ENCODE measurements around the gene MAML2.

The MAML2 gene

GRCh38 chr11:96086111-96086510 is 256.9 kb downstream of the MAML2 start:
- Histone ChIP-seq H3K4me3 (ENCODE audit: insufficient read depth in 1 of 2, low read depth in 1 of 2, low read length in 2 of 2) (no peak overlapping the region), H3K18ac (ENCODE audit: low read depth in 1 of 2, low read length in 2 of 2) (no peak overlapping the region), H3K4ac (ENCODE audit: low read depth in 1 of 2, low read length in 2 of 2) (no peak overlapping the region), H4K91ac (ENCODE audit: low read length) (no peak overlapping the region), H2BK120ac (ENCODE audit: low read depth, low read length) (no peak overlapping the region), H3K4me2 (ENCODE audit: low read length, poor library complexity, severe bottlenecking) (no peak overlapping the region), H2BK5ac (ENCODE audit: low read depth, low read length, poor library complexity, severe bottlenecking) (no peak overlapping the region), H3K36me3 (ENCODE audit: control insufficient read depth in 1 of 2, insufficient read depth in 2 of 2, low read depth in 1 of 2, low read length in 2 of 2) (peaks cover 0 to 24% of the 10 kb centered on the region in 2 experiments), H3K9ac (ENCODE audit: low read length) (no peak overlapping the region), H2AFZ (ENCODE audit: low read depth, low read length) (no peak overlapping the region), H3K14ac (ENCODE audit: low read length in 2 of 2) (no peak overlapping the region), H3K4me1 (ENCODE audit: control insufficient read depth, insufficient read depth, low read depth, low read length) (peaks cover 5% of the 10 kb centered on the region), H3K23ac (ENCODE audit: low read length in 2 of 2) (no peak overlapping the region), H3K27ac (ENCODE audit: low read length, poor library complexity, severe bottlenecking) (no peak overlapping the region), H2BK12ac (ENCODE audit: low read length in 2 of 2) (no peak overlapping the region), H3K79me1 (replicated peaks; ENCODE audit: low read length, poor library complexity, severe bottlenecking) (peaks cover 29% of the 10 kb centered on the region), H3K27me3 (ENCODE audit: control insufficient read depth in 1 of 2, insufficient read depth in 1 of 2, low read length in 2 of 2) (no peaks in the 10 kb centered on the region), H2AK5ac (ENCODE audit: low read length, severe bottlenecking) (no peak overlapping the region), H4K8ac (ENCODE audit: low read length) (no peak overlapping the region), H2BK15ac (ENCODE audit: low read depth, poor library complexity, severe bottlenecking) (no peak overlapping the region), H3K9me3 (ENCODE audit: control insufficient read depth, low read length) (no peaks in the 10 kb centered on the region)
- no CpG with 5 or more reads among the region's 1 CpG for WGBS
- no peak for DNase-seq

GRCh38 chr11:96085319-96085930 is 257.6 kb downstream of the MAML2 start:
- H3K4me3 ChIP-seq (ENCODE audit: insufficient read depth in 1 of 2, low read depth in 1 of 2, low read length in 2 of 2), result no peak overlapping the region
- no peak overlapping the region for H3K14ac ChIP-seq (ENCODE audit: low read length in 2 of 2)
- no peak overlapping the region for H2AFZ ChIP-seq (ENCODE audit: low read depth, low read length)
- no peaks in the 10 kb centered on the region for H3K27me3 ChIP-seq (ENCODE audit: control insufficient read depth in 1 of 2, insufficient read depth in 1 of 2, low read length in 2 of 2)
- 100% methylated on average over 1 of the region's 1 CpG for WGBS
- H3K27ac ChIP-seq (ENCODE audit: low read length, poor library complexity, severe bottlenecking), result no peak overlapping the region
- no peak overlapping the region for H3K18ac ChIP-seq (ENCODE audit: low read depth in 1 of 2, low read length in 2 of 2)
- H3K9me3 ChIP-seq (ENCODE audit: control insufficient read depth, low read length), result no peaks in the 10 kb centered on the region
- H3K9ac ChIP-seq (ENCODE audit: low read length), result no peak overlapping the region
- no peak overlapping the region for H3K4me2 ChIP-seq (ENCODE audit: low read length, poor library complexity, severe bottlenecking)
- H3K79me1 ChIP-seq (replicated peaks; ENCODE audit: low read length, poor library complexity, severe bottlenecking), result peaks cover 29% of the 10 kb centered on the region
- H2BK5ac ChIP-seq (ENCODE audit: low read depth, low read length, poor library complexity, severe bottlenecking), result no peak overlapping the region
- peaks cover 5% of the 10 kb centered on the region for H3K4me1 ChIP-seq (ENCODE audit: control insufficient read depth, insufficient read depth, low read depth, low read length)
- H3K23ac ChIP-seq (ENCODE audit: low read length in 2 of 2), result no peak overlapping the region
- H2BK15ac ChIP-seq (ENCODE audit: low read depth, poor library complexity, severe bottlenecking), result no peak overlapping the region
- peaks cover 0 to 24% of the 10 kb centered on the region in 2 experiments for H3K36me3 ChIP-seq (ENCODE audit: control insufficient read depth in 1 of 2, insufficient read depth in 2 of 2, low read depth in 1 of 2, low read length in 2 of 2)
- H4K91ac ChIP-seq (ENCODE audit: low read length), result no peak overlapping the region
- H2BK12ac ChIP-seq (ENCODE audit: low read length in 2 of 2), result no peak overlapping the region
- H2AK5ac ChIP-seq (ENCODE audit: low read length, severe bottlenecking), result no peak overlapping the region
- DNase-seq, result no peak
- no peak overlapping the region for H4K8ac ChIP-seq (ENCODE audit: low read length)
- H2BK120ac ChIP-seq (ENCODE audit: low read depth, low read length), result no peak overlapping the region
- H3K4ac ChIP-seq (ENCODE audit: low read depth in 1 of 2, low read length in 2 of 2), result no peak overlapping the region

GRCh38 chr11:96084610-96085318 is 258.2 kb downstream of the MAML2 start:
- WGBS, result 55% methylated on average over 4 of the region's 6 CpGs
- H2BK5ac ChIP-seq (ENCODE audit: low read depth, low read length, poor library complexity, severe bottlenecking), result no peak overlapping the region

GRCh38 chr11:96082936-96083335 is 260.1 kb downstream of the MAML2 start:
- Histone ChIP-seq H2BK12ac (ENCODE audit: low read length in 2 of 2) (no peak overlapping the region), H3K79me1 (replicated peaks; ENCODE audit: low read length, poor library complexity, severe bottlenecking) (peaks cover 24% of the 10 kb centered on the region), H3K4me3 (ENCODE audit: insufficient read depth in 1 of 2, low read depth in 1 of 2, low read length in 2 of 2) (no peak overlapping the region), H2BK15ac (ENCODE audit: low read depth, poor library complexity, severe bottlenecking) (no peak overlapping the region), H3K27ac (ENCODE audit: low read length, poor library complexity, severe bottlenecking) (no peak overlapping the region), H3K18ac (ENCODE audit: low read depth in 1 of 2, low read length in 2 of 2) (peak overlapping the region; percentile 14 to 46), H2BK5ac (ENCODE audit: low read depth, low read length, poor library complexity, severe bottlenecking) (no peak overlapping the region), H3K36me3 (ENCODE audit: control insufficient read depth in 1 of 2, insufficient read depth in 2 of 2, low read depth in 1 of 2, low read length in 2 of 2) (peaks cover 0 to 15% of the 10 kb centered on the region in 2 experiments), H3K9me3 (ENCODE audit: control insufficient read depth, low read length) (no peaks in the 10 kb centered on the region), H3K4ac (ENCODE audit: low read depth in 1 of 2, low read length in 2 of 2) (no peak overlapping the region), H3K23ac (ENCODE audit: low read length in 2 of 2) (no peak overlapping the region), H3K27me3 (ENCODE audit: control insufficient read depth in 1 of 2, insufficient read depth in 1 of 2, low read length in 2 of 2) (no peaks in the 10 kb centered on the region), H2AFZ (ENCODE audit: low read depth, low read length) (no peak overlapping the region), H3K4me2 (ENCODE audit: low read length, poor library complexity, severe bottlenecking) (no peak overlapping the region), H3K9ac (ENCODE audit: low read length) (no peak overlapping the region), H4K8ac (ENCODE audit: low read length) (peak overlapping the region; percentile 66), H2BK120ac (ENCODE audit: low read depth, low read length) (no peak overlapping the region), H2AK5ac (ENCODE audit: low read length, severe bottlenecking) (no peak overlapping the region), H3K4me1 (ENCODE audit: control insufficient read depth, insufficient read depth, low read depth, low read length) (peaks cover 5% of the 10 kb centered on the region), H4K91ac (ENCODE audit: low read length) (no peak overlapping the region), H3K14ac (ENCODE audit: low read length in 2 of 2) (no peak overlapping the region)
- no peak for DNase-seq
- 85% methylated on average over 1 of the region's 2 CpGs for WGBS

More at GRCh38 chr11:96084610-96085318, 258.2 kb downstream of the MAML2 start:
- H3K4me3 ChIP-seq (ENCODE audit: insufficient read depth in 1 of 2, low read depth in 1 of 2, low read length in 2 of 2), result no peak overlapping the region
- no peaks in the 10 kb centered on the region for H3K9me3 ChIP-seq (ENCODE audit: control insufficient read depth, low read length)
- no peak overlapping the region for H2BK120ac ChIP-seq (ENCODE audit: low read depth, low read length)
- no peak overlapping the region for H4K91ac ChIP-seq (ENCODE audit: low read length)
- peak overlapping the region in 1 of 2 experiments; percentile 1 for H3K14ac ChIP-seq (ENCODE audit: low read length in 2 of 2)
- peak overlapping the region; percentile 32 for H4K8ac ChIP-seq (ENCODE audit: low read length)
- H3K36me3 ChIP-seq (ENCODE audit: control insufficient read depth in 1 of 2, insufficient read depth in 2 of 2, low read depth in 1 of 2, low read length in 2 of 2), result peaks cover 0 to 24% of the 10 kb centered on the region in 2 experiments
- H2AK5ac ChIP-seq (ENCODE audit: low read length, severe bottlenecking), result peak overlapping the region; percentile 17
- H3K23ac ChIP-seq (ENCODE audit: low read length in 2 of 2), result no peak overlapping the region
- H2BK15ac ChIP-seq (ENCODE audit: low read depth, poor library complexity, severe bottlenecking), result no peak overlapping the region
- peak overlapping the region in 1 of 2 experiments; percentile 23 for H3K18ac ChIP-seq (ENCODE audit: low read depth in 1 of 2, low read length in 2 of 2)
- H3K4me1 ChIP-seq (ENCODE audit: control insufficient read depth, insufficient read depth, low read depth, low read length), result peaks cover 5% of the 10 kb centered on the region
- peaks cover 28% of the 10 kb centered on the region for H3K79me1 ChIP-seq (replicated peaks; ENCODE audit: low read length, poor library complexity, severe bottlenecking)
- H2BK12ac ChIP-seq (ENCODE audit: low read length in 2 of 2), result no peak overlapping the region
- H3K4ac ChIP-seq (ENCODE audit: low read depth in 1 of 2, low read length in 2 of 2), result no peak overlapping the region
- no peak overlapping the region for H3K4me2 ChIP-seq (ENCODE audit: low read length, poor library complexity, severe bottlenecking)
- peak; percentile 77 for DNase-seq
- H3K27me3 ChIP-seq (ENCODE audit: control insufficient read depth in 1 of 2, insufficient read depth in 1 of 2, low read length in 2 of 2), result no peaks in the 10 kb centered on the region
- H3K9ac ChIP-seq (ENCODE audit: low read length), result no peak overlapping the region
- no peak overlapping the region for H2AFZ ChIP-seq (ENCODE audit: low read depth, low read length)
- H3K27ac ChIP-seq (ENCODE audit: low read length, poor library complexity, severe bottlenecking), result no peak overlapping the region

Data from mesenchymal stem cell (in vitro differentiated cells and primary cell).